KOPT-K1 (cell line): Measurements from ENCODE around the gene R3HDM2.

Source experiments
- H3K27ac ChIP-seq: fragments of 200-600 bp; sonication (generic); 2 replicates; pipeline ENCODE4 v1.5.1; 2016; ENCODE audit warnings: antibody characterized with exemption, mild to moderate bottlenecking, low read depth, low read length; ENCODE audit not compliant: poor library complexity, severe bottlenecking
- H3K36me3 ChIP-seq: fragments of 200-600 bp; sonication (generic); 2 replicates; pipeline ENCODE4 v1.5.1; 2017; ENCODE audit warnings: antibody characterized with exemption, mild to moderate bottlenecking, low read length, moderate library complexity; ENCODE audit not compliant: insufficient read depth
- H3K9me3 ChIP-seq: fragments of 200-600 bp; sonication (generic); 2 replicates; pipeline ENCODE4 v1.5.1; 2017; ENCODE audit warnings: antibody characterized with exemption, low read length, mild to moderate bottlenecking; ENCODE audit not compliant: insufficient read depth, poor library complexity, severe bottlenecking

R3HDM2 gene

GRCh38 chr12:57470970-57471656 lies 40.3 kb upstream of the R3HDM2 start:
- Histone ChIP-seq H3K9me3 (no peaks in the 10 kb centered on the region), H3K27ac (no peak overlapping the region), H3K36me3 (peaks cover 75% of the 10 kb centered on the region)

GRCh38 chr12:57470286-57470969 lies 39.6 kb upstream of the R3HDM2 start:
- Histone ChIP-seq H3K9me3 (no peaks in the 10 kb centered on the region), H3K27ac (no peak overlapping the region), H3K36me3 (peaks cover 69% of the 10 kb centered on the region)

- H3K9me3 ChIP-seq = no peaks in the 10 kb centered on the region
- no peak overlapping the region for H3K27ac ChIP-seq
- H3K36me3 ChIP-seq = peaks cover 60% of the 10 kb centered on the region
Observed at GRCh38 chr12:57469296-57470164, 38.7 kb upstream of the R3HDM2 start.

- Histone ChIP-seq H3K36me3 (peaks cover 46% of the 10 kb centered on the region), H3K9me3 (no peaks in the 10 kb centered on the region), H3K27ac (no peak overlapping the region)
Observed at GRCh38 chr12:57467915-57468314, 37.1 kb upstream of the R3HDM2 start.

- Histone ChIP-seq H3K36me3 (peaks cover 40% of the 10 kb centered on the region), H3K9me3 (no peaks in the 10 kb centered on the region), H3K27ac (no peak overlapping the region)
Observed at GRCh38 chr12:57467212-57467874, 36.5 kb upstream of the R3HDM2 start.

- no peak overlapping the region for H3K27ac ChIP-seq
- no peaks in the 10 kb centered on the region for H3K9me3 ChIP-seq
- H3K36me3 ChIP-seq = peaks cover 26% of the 10 kb centered on the region; the same call in 1 of the 2 replicates
Observed at GRCh38 chr12:57465747-57466505, 35.1 kb upstream of the R3HDM2 start.

- Histone ChIP-seq H3K9me3 (no peaks in the 10 kb centered on the region), H3K36me3 (peaks cover 19% of the 10 kb centered on the region; the same call in 1 of the 2 replicates), H3K27ac (no peak overlapping the region)
Observed at GRCh38 chr12:57465030-57465746, 34.3 kb upstream of the R3HDM2 start.

- Histone ChIP-seq H3K27ac (no peak overlapping the region), H3K36me3 (peaks cover 13% of the 10 kb centered on the region; the same call in 1 of the 2 replicates), H3K9me3 (no peaks in the 10 kb centered on the region)
Observed at GRCh38 chr12:57464569-57464968, 33.7 kb upstream of the R3HDM2 start.

- H3K9me3 ChIP-seq = no peaks in the 10 kb centered on the region
- H3K36me3 ChIP-seq = no peaks in the 10 kb centered on the region
- H3K27ac ChIP-seq = no peak overlapping the region
Observed at GRCh38 chr12:57462912-57463253, 32.0 kb upstream of the R3HDM2 start.

- Histone ChIP-seq H3K27ac (no peak overlapping the region), H3K36me3 (no peaks in the 10 kb centered on the region), H3K9me3 (no peaks in the 10 kb centered on the region)
Observed at GRCh38 chr12:57462251-57462911, 31.5 kb upstream of the R3HDM2 start.

GRCh38 chr12:57461917-57462250 lies 31.0 kb upstream of the R3HDM2 start:
- H3K36me3 ChIP-seq = no peaks in the 10 kb centered on the region
- H3K27ac ChIP-seq = no peak overlapping the region
- no peaks in the 10 kb centered on the region for H3K9me3 ChIP-seq

GRCh38 chr12:57461276-57461916 lies 30.6 kb upstream of the R3HDM2 start:
- H3K27ac ChIP-seq = no peak overlapping the region
- H3K36me3 ChIP-seq = no peaks in the 10 kb centered on the region
- no peaks in the 10 kb centered on the region for H3K9me3 ChIP-seq

- H3K9me3 ChIP-seq = no peaks in the 10 kb centered on the region
- H3K27ac ChIP-seq = no peak overlapping the region
- no peaks in the 10 kb centered on the region for H3K36me3 ChIP-seq
Observed at GRCh38 chr12:57460841-57461275, 30.0 kb upstream of the R3HDM2 start.
